PC-3 (cell line): Measurements from ENCODE around the gene SORL1.

Experiments used
- EZH2 ChIP-seq: fragments of 300-600 bp; sonication (generic); IDR thresholded peaks from one replicate; pipeline ENCODE4 v1.6.1; 2017; ENCODE audit warnings: antibody characterized with exemption, mild to moderate bottlenecking, low read length; ENCODE audit not compliant: unreplicated experiment
- EZH2phosphoT487 ChIP-seq: fragments of 300-600 bp; sonication (generic); IDR thresholded peaks from 2 replicates; pipeline ENCODE4 v1.6.1; 2018; ENCODE audit warnings: mild to moderate bottlenecking, antibody characterized with exemption, low read length, borderline replicate concordance
- TF ChIP-seq, protein P1 (sequence below): fragments of 300-600 bp; sonication (generic); conservative IDR thresholded peaks from 2 replicates; pipeline ENCODE4 v1.5.1; 2017; ENCODE audit warnings: antibody characterized with exemption, low read depth, mild to moderate bottlenecking, low read length

DNA sequence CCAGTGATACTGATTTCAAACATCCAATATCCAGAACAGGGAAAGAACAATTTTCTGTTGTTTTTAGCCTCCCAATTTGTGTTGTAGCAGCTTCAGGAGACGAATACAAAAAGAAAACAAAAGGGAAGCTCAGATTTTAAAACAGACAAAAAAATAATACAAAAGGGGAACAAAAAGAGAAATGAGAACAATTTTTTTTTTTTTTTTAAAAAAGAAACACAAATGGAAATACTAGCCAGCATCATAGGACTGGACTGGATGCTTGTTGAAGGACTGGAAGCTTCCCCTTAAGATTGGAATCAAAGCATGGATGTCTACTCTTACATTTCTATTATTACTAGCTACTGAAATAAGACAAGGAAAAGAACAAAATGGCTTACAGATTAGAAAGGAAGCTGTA lies 46.5 kb upstream of the SORL1 start:
- TF ChIP-seq, protein P1, sequence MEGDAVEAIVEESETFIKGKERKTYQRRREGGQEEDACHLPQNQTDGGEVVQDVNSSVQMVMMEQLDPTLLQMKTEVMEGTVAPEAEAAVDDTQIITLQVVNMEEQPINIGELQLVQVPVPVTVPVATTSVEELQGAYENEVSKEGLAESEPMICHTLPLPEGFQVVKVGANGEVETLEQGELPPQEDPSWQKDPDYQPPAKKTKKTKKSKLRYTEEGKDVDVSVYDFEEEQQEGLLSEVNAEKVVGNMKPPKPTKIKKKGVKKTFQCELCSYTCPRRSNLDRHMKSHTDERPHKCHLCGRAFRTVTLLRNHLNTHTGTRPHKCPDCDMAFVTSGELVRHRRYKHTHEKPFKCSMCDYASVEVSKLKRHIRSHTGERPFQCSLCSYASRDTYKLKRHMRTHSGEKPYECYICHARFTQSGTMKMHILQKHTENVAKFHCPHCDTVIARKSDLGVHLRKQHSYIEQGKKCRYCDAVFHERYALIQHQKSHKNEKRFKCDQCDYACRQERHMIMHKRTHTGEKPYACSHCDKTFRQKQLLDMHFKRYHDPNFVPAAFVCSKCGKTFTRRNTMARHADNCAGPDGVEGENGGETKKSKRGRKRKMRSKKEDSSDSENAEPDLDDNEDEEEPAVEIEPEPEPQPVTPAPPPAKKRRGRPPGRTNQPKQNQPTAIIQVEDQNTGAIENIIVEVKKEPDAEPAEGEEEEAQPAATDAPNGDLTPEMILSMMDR, result no peak
- TF ChIP-seq EZH2 (no peak), EZH2phosphoT487 (no peak)
